Astrocyte of the hippocampus (primary cell): Measurements from ENCODE around the gene C9orf85.
A peak's percentile ranks its signal among the peaks of the same experiment; 100 is the strongest.

Experiments used
- DNase-seq: peaks from one replicate; pipeline ENCODE4 v3.0.0; 2011; ENCODE audit warnings: low read depth, low spot score

Gene C9orf85

GRCh38 chr9:71904076-71904475, 7.4 kb upstream of the C9orf85 start:
- no peak for DNase-seq

- no peak for DNase-seq
These were observed 2.6 kb upstream of the C9orf85 start for GRCh38 chr9:71908825-71909224.

GRCh38 chr9:71909887-71910649, 1.4 kb upstream of the C9orf85 start:
- DNase-seq, result peak; percentile 76

- DNase-seq, result no peak
These were observed 784 bp upstream of the C9orf85 start for GRCh38 chr9:71910650-71911060.

GRCh38 chr9:71911908-71912335, 483 bp downstream of the C9orf85 start:
- no peak for DNase-seq

GRCh38 chr9:71915495-71915894, 4.1 kb downstream of the C9orf85 start:
- DNase-seq, result no peak

GRCh38 chr9:71916834-71917534, 5.5 kb downstream of the C9orf85 start:
- no peak for DNase-seq

- no peak for DNase-seq
These were observed 7.0 kb downstream of the C9orf85 start for GRCh38 chr9:71918419-71918818.

GRCh38 chr9:71920456-71921189, 9.2 kb downstream of the C9orf85 start:
- DNase-seq, result no peak

GRCh38 chr9:71921190-71921814, 9.9 kb downstream of the C9orf85 start:
- DNase-seq, result no peak

GRCh38 chr9:71924576-71924975, 13.1 kb downstream of the C9orf85 start:
- no peak for DNase-seq

GRCh38 chr9:71925834-71926233, 14.4 kb downstream of the C9orf85 start:
- no peak for DNase-seq

GRCh38 chr9:71928376-71928775, 16.9 kb downstream of the C9orf85 start:
- DNase-seq, result no peak

- no peak for DNase-seq
These were observed 17.4 kb downstream of the C9orf85 start for GRCh38 chr9:71928806-71929205.

- DNase-seq, result no peak
These were observed 17.8 kb downstream of the C9orf85 start for GRCh38 chr9:71929223-71929622.

GRCh38 chr9:71929791-71930440, 18.5 kb downstream of the C9orf85 start:
- DNase-seq, result peak; percentile 45

- DNase-seq, result no peak
These were observed 19.7 kb downstream of the C9orf85 start for GRCh38 chr9:71931166-71931565.

GRCh38 chr9:71936066-71936465, 24.6 kb downstream of the C9orf85 start:
- DNase-seq, result no peak

GRCh38 chr9:71937070-71937625, 25.7 kb downstream of the C9orf85 start:
- DNase-seq, result no peak

- no peak for DNase-seq
These were observed 26.5 kb downstream of the C9orf85 start for GRCh38 chr9:71937898-71938297.

- DNase-seq, result peak; percentile 30
These were observed 29.7 kb downstream of the C9orf85 start for GRCh38 chr9:71941060-71941568.
